Small intestine (tissue), 4 donors: ENCODE measurements around the gene MRPL57. TPM values are rescaled to one million over a fixed set of nuclear protein-coding genes. Genes with fewer than 3 reads are reported as not detected.

Experiments used
- polyA plus RNA-seq, 4 donors: library from polyadenylated mRNA; stranded (reverse) in 3 of 4; unstranded in 1 of 4; fragments of 200-250 nt in 3 of 4; fragments of 120-200 nt in 1 of 4; gene quantifications; one replicate each; pipeline versions ENCODE4 v1.2.1 to v1.2.3, GENCODE V29; 2013
- donor health status: healthy with polysubstance abuse.
- donor health status: Bipolar disorder and iron deficiency.
- donor health status: healthy.

MRPL57 gene
- polyA plus RNA-seq, 4 donors: 21.7 to 27.7 (median 23.7) TPM

Other genes with a start within 250 kb of the MRPL57 start
- gene LATS2, start 115.1 kb upstream of the MRPL57 start, polyA plus RNA-seq: 1 to 10 TPM; 1.1 to 5.0 (median 2.9) TPM
- 100 to 1,000 TPM in 2 of 4 donors, 10 to 100 TPM in 2; 69.1 to 127 (median 94.6) TPM for gene SAP18, start 36.5 kb upstream of the MRPL57 start, polyA plus RNA-seq
- 1 to 10 TPM in 2 of 4 donors, under 1 TPM in 1, not detected in 1; 0.89 to 9.0 (median 6.7) TPM for gene SKA3, start 106 bp upstream of the MRPL57 start, polyA plus RNA-seq